Stomach smooth muscle (tissue), 2 donors: ENCODE measurements around the gene GPX3.

Experiments
- H3K27ac ChIP-seq: one replicate; pipeline ENCODE4 v1.7.0; 2013; ENCODE audit warnings: mild to moderate bottlenecking, low read length, inconsistent platforms
- H3K27me3 ChIP-seq, 2 donors: one replicate each; pipeline ENCODE4 v1.7.0; 2013; ENCODE audit warnings: low read length in 2 of 2; ENCODE audit not compliant: insufficient read depth in 2 of 2, control insufficient read depth in 1 of 2
- H3K36me3 ChIP-seq, 2 donors: one replicate each; pipeline ENCODE4 v1.7.0; 2013; ENCODE audit warnings: low read length in 2 of 2; ENCODE audit not compliant: control insufficient read depth in 2 of 2, insufficient read depth in 2 of 2
- H3K4me1 ChIP-seq: one replicate; pipeline ENCODE4 v1.7.0; 2013; ENCODE audit warnings: low read length; ENCODE audit not compliant: control insufficient read depth, insufficient read depth
- H3K4me3 ChIP-seq, 2 donors: one replicate each; pipeline ENCODE4 v1.7.0; 2013; ENCODE audit warnings: low read length in 2 of 2
- H3K9ac ChIP-seq, 2 donors: one replicate each; pipeline ENCODE4 v1.7.0; 2013; ENCODE audit warnings: low read length in 2 of 2, mild to moderate bottlenecking in 1 of 2
- H3K9me3 ChIP-seq, 2 donors: one replicate each; pipeline ENCODE4 v1.7.0; 2013; ENCODE audit warnings: low read length in 2 of 2; ENCODE audit not compliant: control insufficient read depth in 2 of 2
- donor health status: healthy.
- donor health status: Pancreatic carcinoma.

GPX3 gene

DNA sequence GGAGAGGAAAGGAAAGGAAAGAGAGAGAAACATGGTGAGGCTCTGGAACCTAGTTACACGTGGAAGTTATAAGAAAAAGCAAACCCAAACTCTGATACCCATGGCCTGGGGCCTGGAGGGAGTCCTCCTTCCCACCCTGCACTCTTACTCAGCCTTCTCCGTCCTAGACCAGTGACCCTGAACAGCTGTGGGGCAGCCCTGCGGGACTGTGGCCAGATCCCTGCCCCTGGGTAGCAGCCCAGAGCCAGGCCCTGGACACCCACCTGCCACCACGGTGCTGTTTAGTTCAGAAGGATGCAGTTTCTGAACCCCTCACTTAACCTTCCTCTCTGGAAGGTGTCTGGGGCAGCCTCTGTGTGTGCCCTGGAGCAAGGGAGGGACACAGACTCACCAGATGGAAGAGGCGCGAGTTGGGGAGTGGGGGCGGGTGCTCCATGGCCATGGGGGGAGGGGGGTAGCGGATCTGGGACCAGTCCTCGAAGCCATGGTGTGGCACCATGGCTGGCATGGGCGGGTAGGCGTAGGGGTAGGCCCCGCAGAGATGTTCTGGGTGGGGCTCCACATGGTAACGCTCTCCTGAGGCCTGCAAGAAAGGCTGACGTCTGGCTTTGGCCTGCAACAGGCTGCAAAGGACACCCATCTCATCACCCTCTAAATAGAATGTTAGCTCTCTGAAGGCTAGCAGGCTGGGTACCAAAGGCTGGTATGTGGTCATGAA, 13.0 kb downstream of the GPX3 start:
- no peak overlapping the region for H3K9ac ChIP-seq
- no peaks in the 10 kb centered on the region for H3K27me3 ChIP-seq
- H3K4me1 ChIP-seq = peaks cover 25% of the 10 kb centered on the region
- H3K4me3 ChIP-seq = no peak overlapping the region
- H3K27ac ChIP-seq = no peak overlapping the region
- peaks cover 50 to 70% of the 10 kb centered on the region in 2 donors for H3K36me3 ChIP-seq
- no peaks in the 10 kb centered on the region for H3K9me3 ChIP-seq

- Histone ChIP-seq H3K9me3 (no peaks in the 10 kb centered on the region), H3K4me3 (no peak overlapping the region), H3K4me1 (peaks cover 33% of the 10 kb centered on the region), H3K9ac (no peak overlapping the region), H3K36me3 (peaks cover 61 to 64% of the 10 kb centered on the region in 2 donors), H3K27me3 (no peaks in the 10 kb centered on the region), H3K27ac (no peak overlapping the region)
These were observed 14.3 kb downstream of the GPX3 start for GRCh38 chr5:151034422-151035379.

GRCh38 chr5:151036556-151036955, 16.2 kb downstream of the GPX3 start:
- peaks cover 57 to 67% of the 10 kb centered on the region in 2 donors for H3K36me3 ChIP-seq
- no peaks in the 10 kb centered on the region for H3K27me3 ChIP-seq
- H3K4me3 ChIP-seq = no peak overlapping the region
- H3K4me1 ChIP-seq = peaks cover 20% of the 10 kb centered on the region
- H3K27ac ChIP-seq = no peak overlapping the region
- H3K9me3 ChIP-seq = no peaks in the 10 kb centered on the region
- H3K9ac ChIP-seq = no peak overlapping the region

- H3K36me3 ChIP-seq = peaks cover 56 to 64% of the 10 kb centered on the region in 2 donors
- H3K9ac ChIP-seq = peak overlapping the region in 1 of 2 donors; percentile 29
- no peaks in the 10 kb centered on the region for H3K27me3 ChIP-seq
- H3K4me3 ChIP-seq = peak overlapping the region in 1 of 2 donors; percentile 15
- H3K27ac ChIP-seq = peak overlapping the region; percentile 46
- H3K4me1 ChIP-seq = peaks cover 20% of the 10 kb centered on the region
- no peaks in the 10 kb centered on the region for H3K9me3 ChIP-seq
These were observed 17.4 kb downstream of the GPX3 start for GRCh38 chr5:151037561-151038411.

DNA sequence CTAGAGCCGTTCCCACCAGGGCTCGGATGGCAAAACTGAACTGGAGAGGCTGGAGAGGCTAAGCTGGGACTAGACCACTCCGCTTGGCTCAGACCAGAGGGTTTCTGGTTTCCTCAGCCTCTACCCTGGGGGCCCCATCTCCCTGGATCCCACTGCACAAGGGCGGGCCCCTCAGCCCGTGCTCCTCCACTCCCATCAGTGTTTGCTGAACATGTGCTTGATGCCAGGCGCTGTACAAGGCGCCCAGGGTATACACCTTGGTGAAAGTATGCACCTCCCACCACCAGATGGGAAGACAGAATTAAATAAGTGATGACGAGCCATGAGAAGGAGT, 18.0 kb downstream of the GPX3 start:
- H3K4me3 ChIP-seq = peak overlapping the region in 1 of 2 donors; percentile 15
- H3K9ac ChIP-seq = no peak overlapping the region

GRCh38 chr5:151038801-151039238, 18.4 kb downstream of the GPX3 start:
- Histone ChIP-seq H3K9me3 (no peaks in the 10 kb centered on the region), H3K27me3 (no peaks in the 10 kb centered on the region), H3K9ac (no peak overlapping the region), H3K27ac (peak overlapping the region; percentile 46), H3K36me3 (peaks cover 55 to 60% of the 10 kb centered on the region in 2 donors), H3K4me1 (peaks cover 20% of the 10 kb centered on the region), H3K4me3 (no peak overlapping the region)

More for the DNA sequence above, 18.0 kb downstream of the GPX3 start:
- Histone ChIP-seq H3K27ac (peak overlapping the region; percentile 46), H3K27me3 (no peaks in the 10 kb centered on the region), H3K36me3 (peaks cover 59 to 63% of the 10 kb centered on the region in 2 donors), H3K4me1 (peaks cover 20% of the 10 kb centered on the region), H3K9me3 (no peaks in the 10 kb centered on the region)

DNA sequence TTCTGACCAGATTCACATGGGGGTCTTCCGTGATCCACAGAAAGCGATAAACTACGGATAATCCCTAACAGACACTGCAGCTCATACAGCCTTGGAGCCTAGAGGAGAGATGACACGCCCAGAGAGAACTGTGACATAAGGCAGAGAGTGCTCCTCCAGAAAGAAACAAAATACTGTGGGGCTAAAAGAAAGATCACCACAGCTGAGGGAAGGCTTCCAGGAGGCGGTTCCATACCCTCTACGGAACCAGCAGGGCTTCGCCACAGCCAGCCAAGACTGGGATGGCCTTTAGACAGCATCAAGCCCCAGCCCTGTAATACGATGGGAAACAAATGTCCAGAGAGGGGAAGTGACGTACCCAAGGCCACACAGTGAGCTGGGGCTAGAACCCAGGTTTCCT, 19.3 kb downstream of the GPX3 start:
- Histone ChIP-seq H3K4me1 (peaks cover 20% of the 10 kb centered on the region), H3K27me3 (no peaks in the 10 kb centered on the region), H3K27ac (no peak overlapping the region), H3K4me3 (no peak overlapping the region), H3K9ac (peak overlapping the region in 1 of 2 donors; percentile 7), H3K9me3 (no peaks in the 10 kb centered on the region), H3K36me3 (peaks cover 51 to 54% of the 10 kb centered on the region in 2 donors)

DNA sequence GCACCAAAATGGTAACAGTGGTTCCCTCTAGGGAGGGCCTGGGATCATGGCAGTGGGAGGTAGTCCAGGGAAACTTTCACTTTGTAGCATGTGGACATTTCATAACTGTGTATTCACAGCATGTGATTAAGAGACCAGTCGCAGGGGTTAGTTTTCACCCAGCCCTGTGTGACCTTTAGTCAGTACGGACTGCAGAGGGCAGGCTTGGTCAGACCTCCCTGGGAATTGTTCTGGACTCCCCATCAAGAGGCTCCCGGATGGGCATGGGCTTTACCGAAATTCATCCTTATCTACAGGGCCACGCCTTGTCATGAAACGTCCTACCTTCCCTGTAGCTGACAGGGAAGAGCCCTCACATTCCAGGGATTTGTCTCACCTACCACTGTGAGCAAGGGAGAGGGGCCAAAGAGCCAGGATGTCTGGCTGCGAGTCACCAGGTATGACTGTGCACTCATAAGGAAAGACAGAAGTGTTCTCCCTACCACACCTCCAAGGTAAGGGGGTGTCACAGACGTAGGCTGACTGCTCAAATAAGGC, 19.9 kb downstream of the GPX3 start:
- Histone ChIP-seq H3K27me3 (no peaks in the 10 kb centered on the region), H3K27ac (no peak overlapping the region), H3K4me3 (no peak overlapping the region), H3K36me3 (peaks cover 48 to 49% of the 10 kb centered on the region in 2 donors), H3K9me3 (no peaks in the 10 kb centered on the region), H3K4me1 (peaks cover 20% of the 10 kb centered on the region), H3K9ac (peak overlapping the region in 1 of 2 donors; percentile 7)

DNA sequence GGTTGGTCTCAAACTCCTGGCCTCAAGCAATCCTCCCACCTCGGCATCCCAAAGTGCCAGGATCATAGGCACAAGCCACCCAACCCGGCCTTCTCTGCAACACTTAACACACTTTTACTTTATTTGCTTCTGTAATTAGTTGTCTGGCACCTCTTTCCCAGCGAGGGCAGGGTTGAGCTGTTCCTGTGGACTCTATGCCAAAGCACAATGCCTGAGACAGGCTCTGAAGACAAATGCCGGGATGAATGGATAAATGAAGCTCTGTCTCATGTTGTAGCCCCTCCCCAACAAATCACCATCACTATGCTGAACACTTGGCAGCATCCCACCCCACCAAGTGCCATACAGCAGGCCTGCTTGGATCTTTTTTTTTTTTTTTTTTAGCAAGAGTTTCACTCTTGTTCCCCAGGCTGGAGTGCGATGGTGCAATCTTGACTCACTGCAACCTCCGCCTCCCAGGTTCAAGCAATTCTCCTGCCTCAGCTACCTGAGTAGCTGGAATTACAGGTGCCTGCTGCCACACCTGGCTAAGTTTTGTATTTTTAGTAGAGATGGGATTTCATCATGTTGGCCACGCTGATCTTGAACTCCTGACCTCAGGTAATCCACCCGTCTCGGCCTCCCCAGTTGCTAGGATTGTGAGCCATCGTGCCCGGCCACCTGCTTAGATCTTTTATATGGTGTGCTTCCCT, 21.3 kb downstream of the GPX3 start:
- peaks cover 41 to 43% of the 10 kb centered on the region in 2 donors for H3K36me3 ChIP-seq
- H3K4me3 ChIP-seq = no peak overlapping the region
- no peaks in the 10 kb centered on the region for H3K27me3 ChIP-seq
- H3K4me1 ChIP-seq = peaks cover 20% of the 10 kb centered on the region
- no peak overlapping the region for H3K27ac ChIP-seq
- H3K9ac ChIP-seq = no peak overlapping the region
- H3K9me3 ChIP-seq = no peaks in the 10 kb centered on the region
